Heart left ventricle (tissue), 16 donors: ENCODE measurements around the gene ATL2. TPM values are rescaled to one million over a fixed set of nuclear protein-coding genes. Genes with fewer than 3 reads are reported as not detected.

Experiments used
- ATAC-seq, 4 donors: fragments of 200-7000 bp; cut with Tn5 transposase; one replicate each; pipeline ENCODE4 v1.9.1; 2020 to 2022; ENCODE audit warnings: moderate library complexity in 4 of 4, mild to moderate bottlenecking in 3 of 4, moderate number of reproducible peaks in 1 of 4
- DNase-seq, 5 donors: peaks; one replicate each; pipeline ENCODE4 v3.0.0-alpha.2; 2020
- H3K27ac ChIP-seq, 12 donors: fragments of 200-600 bp; sonication (generic) in 4 of 12; one replicate each; pipeline versions ENCODE4 v1.5.0 to v1.8.0; 2016 to 2022; ENCODE audit warnings: mild to moderate bottlenecking in 2 of 12
- H3K27me3 ChIP-seq, 9 donors: fragments of 200-600 bp; sonication (generic) in 2 of 9; one replicate each; pipeline versions ENCODE4 v1.5.1 to v1.8.0; 2016 to 2022; ENCODE audit warnings: mild to moderate bottlenecking in 3 of 9
- H3K36me3 ChIP-seq, 9 donors: fragments of 200-600 bp; sonication (generic) in 2 of 9; one replicate each; pipeline versions ENCODE4 v1.5.0 to v1.8.0; 2018 to 2022; ENCODE audit warnings: mild to moderate bottlenecking in 2 of 9
- H3K4me1 ChIP-seq, 12 donors: fragments of 200-600 bp; sonication (generic) in 4 of 12; one replicate each; pipeline versions ENCODE4 v1.5.0 to v1.8.0; 2016 to 2022; ENCODE audit warnings: mild to moderate bottlenecking in 3 of 12
- H3K4me3 ChIP-seq, 12 donors: fragments of 200-600 bp; sonication (generic) in 4 of 12; one replicate each; pipeline versions ENCODE4 v1.5.0 to v1.8.0; 2017 to 2022; ENCODE audit warnings: mild to moderate bottlenecking in 9 of 12, moderate library complexity in 4 of 12
- H3K9me3 ChIP-seq, 12 donors: fragments of 200-600 bp; sonication (generic) in 4 of 12; one replicate each; pipeline versions ENCODE4 v1.5.0 to v1.8.0; 2016 to 2022; ENCODE audit warnings: mild to moderate bottlenecking in 1 of 12
- POLR2A ChIP-seq, 2 donors: fragments of 450-650 bp; IDR thresholded peaks; one replicate each; pipeline ENCODE4 v1.6.1; 2017; ENCODE audit warnings: antibody characterized with exemption in 2 of 2, mild to moderate bottlenecking in 2 of 2, moderate library complexity in 2 of 2
- WGBS, 4 donors: extraction: QIAGEN DNeasy Blood & Tissue Kit in 2 of 4; methylation state at CpG; one replicate each; pipeline versions ENCODE4 v1.1.5 to v1.1.7; 2013 to 2018; 5-methylcytosine and 5-hydroxymethylcytosine counted together
- intact Hi-C, 10 donors: fragments of 100-400 bp; cut with DNase I; formaldehyde crosslinking; loops; one replicate each; pipeline versions ENCODE4 v1.11.1 to v1.14.2; 2022
- polyA plus RNA-seq, 2 donors: library from polyadenylated mRNA; stranded (reverse); fragments of 200-250 nt; gene quantifications; one replicate each; pipeline ENCODE4 v1.2.3, GENCODE V29; 2013
- total RNA-seq, 9 donors: library from RNA; depleted of rRNA in 2 of 9; stranded (reverse); fragments of >200 nt in 2 of 9; fragmentation: NEBNext Ultra II Directional in 3 of 9; extraction: Animal tissue kit (Norgen Biotek cat#: 25700) in 3 of 9; gene quantifications; one replicate each; pipeline versions ENCODE4 v1.1.0 to v1.2.4, GENCODE V29; 2016 to 2023
- TF ChIP-seq, protein P1 (sequence below), 12 donors: fragments of 200-600 bp; sonication (generic) in 4 of 12; IDR thresholded peaks; one replicate each; pipeline versions ENCODE4 v1.5.0 to v1.8.0; 2018 to 2022; ENCODE audit warnings: antibody characterized with exemption in 12 of 12, mild to moderate bottlenecking in 5 of 12
- donor health status: ischemic (EF 13 %, LVEDD 7.1; RV severe dilation, severe dysfunction).
- donor health status: healthy with polysubstance abuse.
- donor health status: DM: no; HTN: yes; CAD: no.
- donor health status: DM: no; HTN: no; CAD: no.
- donor health status: ischemic (EF 25% LVEDD 6.9; RV normal size, moderate dysfunction).
- donor health status: ischemic (EF 25% LVEDD 5.7; RV mildly dilated, moderate dysfunction).
- donor health status: healthy.
- donor health status: DM: yes; HTN: yes; CAD: no.
- donor health status: ischemic (EF 35%, LVEDD 5.7; RV mildly dilated, moderate dysfunction).
- donor health status: nonischemic (EF 11% LVEDD 7.7; RV severe dilation, severe dysfunction).
- donor health status: DM: yes; HTN: yes; CAD: no.
- donor health status: PGD.
- donor health status: ischemic (EF 29% LVEDD 5.4; RV normal size, mild dysfunction).
- donor health status: nonischemic (EF 23%, LVEDD 6.1; RV moderate dilation, normal function).

ATL2 gene
- total and polyA plus RNA-seq, 11 donors = 8.7 to 41.9 (median 30.4) TPM

DNA sequence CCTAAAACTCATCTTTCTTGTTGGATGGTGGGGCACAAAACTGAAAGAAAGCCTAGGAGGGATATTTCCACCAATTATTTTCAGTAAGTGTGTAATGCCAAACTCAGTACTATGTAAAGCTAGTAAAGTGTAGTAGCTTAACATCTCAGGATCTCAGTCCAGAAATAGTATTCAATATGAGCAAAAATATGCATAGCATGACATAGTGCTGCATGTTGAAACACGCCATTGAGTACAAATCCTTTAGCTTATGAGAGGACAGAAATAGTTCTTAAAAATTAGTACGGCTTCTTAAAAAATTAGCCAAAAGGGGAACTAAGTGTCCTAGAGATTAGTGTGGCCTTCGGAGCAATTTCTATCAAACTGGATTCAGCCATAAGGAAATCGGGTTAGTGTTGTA is 21.7 kb upstream of the ATL2 start:
- no peak for TF ChIP-seq POLR2A (IDR thresholded peaks at IDR 0.05)
- TF ChIP-seq, protein P1, sequence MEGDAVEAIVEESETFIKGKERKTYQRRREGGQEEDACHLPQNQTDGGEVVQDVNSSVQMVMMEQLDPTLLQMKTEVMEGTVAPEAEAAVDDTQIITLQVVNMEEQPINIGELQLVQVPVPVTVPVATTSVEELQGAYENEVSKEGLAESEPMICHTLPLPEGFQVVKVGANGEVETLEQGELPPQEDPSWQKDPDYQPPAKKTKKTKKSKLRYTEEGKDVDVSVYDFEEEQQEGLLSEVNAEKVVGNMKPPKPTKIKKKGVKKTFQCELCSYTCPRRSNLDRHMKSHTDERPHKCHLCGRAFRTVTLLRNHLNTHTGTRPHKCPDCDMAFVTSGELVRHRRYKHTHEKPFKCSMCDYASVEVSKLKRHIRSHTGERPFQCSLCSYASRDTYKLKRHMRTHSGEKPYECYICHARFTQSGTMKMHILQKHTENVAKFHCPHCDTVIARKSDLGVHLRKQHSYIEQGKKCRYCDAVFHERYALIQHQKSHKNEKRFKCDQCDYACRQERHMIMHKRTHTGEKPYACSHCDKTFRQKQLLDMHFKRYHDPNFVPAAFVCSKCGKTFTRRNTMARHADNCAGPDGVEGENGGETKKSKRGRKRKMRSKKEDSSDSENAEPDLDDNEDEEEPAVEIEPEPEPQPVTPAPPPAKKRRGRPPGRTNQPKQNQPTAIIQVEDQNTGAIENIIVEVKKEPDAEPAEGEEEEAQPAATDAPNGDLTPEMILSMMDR (IDR thresholded peaks at IDR 0.05) = no peak
- Histone ChIP-seq H3K36me3 (no peaks in the 10 kb centered on the region), H3K27ac (no peak overlapping the region), H3K27me3 (no peaks in the 10 kb centered on the region), H3K9me3 (peaks cover 0 to 10% (median 0%) of the 10 kb centered on the region in 12 donors), H3K4me3 (no peak overlapping the region), H3K4me1 (no peaks in the 10 kb centered on the region)
- intact Hi-C loops = no loop called here
- WGBS, 4 donors = 90 to 96% (median 95%) methylated on average over 4 of the region's 4 CpGs
- no peak for ATAC-seq
- no peak for DNase-seq

DNA sequence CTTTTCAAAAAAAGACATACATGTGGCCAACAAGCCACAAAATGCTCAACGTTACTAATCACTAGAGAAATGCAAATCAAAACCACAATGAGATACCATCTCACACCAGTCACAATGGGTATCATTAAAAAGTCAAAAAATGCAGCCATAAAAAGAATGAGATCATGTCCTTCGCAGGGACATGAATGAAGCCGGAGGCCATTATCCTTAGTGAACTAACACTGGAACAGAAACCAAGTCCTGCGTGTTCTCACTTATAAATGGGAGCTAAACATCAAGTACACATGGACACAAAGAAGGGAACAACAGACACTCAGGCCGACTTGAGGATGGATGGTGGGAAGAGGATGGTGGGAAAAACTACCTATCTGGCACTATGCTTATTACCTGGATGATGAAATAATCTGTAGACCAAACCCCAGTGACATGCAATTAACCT is 17.8 kb upstream of the ATL2 start:
- H3K36me3 ChIP-seq = no peaks in the 10 kb centered on the region
- 77 to 83% (median 80%) methylated on average over 5 of the region's 5 CpGs for WGBS, 4 donors
- H3K27ac ChIP-seq = no peak overlapping the region
- no peak overlapping the region for H3K4me3 ChIP-seq
- TF ChIP-seq, protein P1 (IDR thresholded peaks at IDR 0.05) = no peak
- TF ChIP-seq POLR2A (IDR thresholded peaks at IDR 0.05) = no peak
- H3K4me1 ChIP-seq = no peaks in the 10 kb centered on the region
- H3K9me3 ChIP-seq = peaks cover 0 to under 1% (median 0%) of the 10 kb centered on the region in 12 donors
- no peak for ATAC-seq
- no peaks in the 10 kb centered on the region for H3K27me3 ChIP-seq
- intact Hi-C loops = no loop called here
- no peak for DNase-seq

DNA sequence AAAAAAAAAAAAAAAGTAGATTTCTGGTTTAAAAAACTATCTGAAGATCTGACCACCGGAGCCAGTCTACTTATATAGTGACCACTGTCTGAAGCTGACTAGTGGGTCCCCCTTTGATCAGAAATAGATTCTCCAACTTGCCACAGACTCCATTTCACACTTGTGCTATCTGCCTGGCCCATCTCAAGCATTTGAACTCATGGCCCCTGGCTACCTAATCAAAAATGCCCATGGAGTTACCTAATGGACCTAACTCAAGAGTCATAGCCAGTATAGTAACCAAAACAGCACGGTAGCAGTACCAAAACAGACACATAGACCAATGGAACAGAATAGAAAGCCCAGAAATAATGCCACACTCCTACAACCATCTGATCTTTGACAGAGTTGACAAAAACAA is 17.0 kb upstream of the ATL2 start:
- Histone ChIP-seq H3K36me3 (no peaks in the 10 kb centered on the region), H3K4me3 (no peak overlapping the region), H3K27me3 (no peaks in the 10 kb centered on the region), H3K4me1 (no peaks in the 10 kb centered on the region), H3K9me3 (no peaks in the 10 kb centered on the region), H3K27ac (no peak overlapping the region)
- intact Hi-C loops = no loop called here
- ATAC-seq (no peak), DNase-seq (no peak)
- WGBS, 4 donors = 92 to 95% (median 94%) methylated on average over 2 of the region's 2 CpGs
- TF ChIP-seq POLR2A (IDR thresholded peaks at IDR 0.05) = no peak
- TF ChIP-seq, protein P1 (IDR thresholded peaks at IDR 0.05) = no peak

DNA sequence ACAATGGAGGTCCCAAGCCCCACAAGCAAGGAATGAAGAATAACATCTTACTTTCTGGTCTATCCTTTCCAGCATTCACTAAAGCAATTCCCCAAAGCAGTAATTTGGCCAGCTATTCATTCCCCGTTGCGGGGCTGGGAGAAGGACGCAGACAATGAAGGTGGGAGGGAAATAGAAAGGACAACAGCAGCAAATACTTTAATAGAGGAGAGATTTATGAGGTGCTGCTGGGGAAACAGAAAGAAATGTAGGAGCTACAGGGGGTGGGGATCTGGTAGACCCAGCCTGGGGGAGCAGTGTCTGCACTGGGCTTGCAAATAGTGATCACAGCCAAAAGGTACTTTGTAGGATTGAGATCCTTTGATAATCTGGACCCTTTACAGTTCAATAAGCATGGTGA is 13.9 kb upstream of the ATL2 start:
- no peak overlapping the region for H3K27ac ChIP-seq
- H3K36me3 ChIP-seq = no peaks in the 10 kb centered on the region
- WGBS, 4 donors = 82 to 85% (median 82%) methylated on average over 3 of the region's 3 CpGs
- no peaks in the 10 kb centered on the region for H3K9me3 ChIP-seq
- no peak for TF ChIP-seq POLR2A (IDR thresholded peaks at IDR 0.05)
- TF ChIP-seq, protein P1 (IDR thresholded peaks at IDR 0.05) = no peak
- intact Hi-C loops = no loop called here
- ATAC-seq (no peak), DNase-seq (no peak)
- no peaks in the 10 kb centered on the region for H3K27me3 ChIP-seq
- H3K4me3 ChIP-seq = no peak overlapping the region
- peaks cover 0 to 5% (median 0%) of the 10 kb centered on the region in 12 donors for H3K4me1 ChIP-seq
